ENCODE measurements around the gene GGA3. TPM values are rescaled to one million over a fixed set of nuclear protein-coding genes. Genes with fewer than 3 reads are reported as not detected.

The GGA3 gene
- total and polyA plus RNA-seq, 2 experiments from 2014 or later, result 22.5 to 54.3 TPM

- TF ChIP-seq ZNF462 (CRISPR knock-in tag; IDR thresholded peaks at IDR 0.05) (no peak), ZNF331 (CRISPR knock-in tag; IDR thresholded peaks at IDR 0.05; ENCODE audit: low read depth) (no peak), ETS1 (IDR thresholded peaks at IDR 0.05) (no peak), EZH2 (IDR thresholded peaks at IDR 0.05; ENCODE audit: low read depth, unreplicated experiment) (no peak), REST (IDR thresholded peaks at IDR 0.05; ENCODE audit: unreplicated experiment) (no peak), EZH2phosphoT487 (IDR thresholded peaks at IDR 0.05; ENCODE audit: unreplicated experiment) (no peak)
Observed at GRCh38 chr17:75277664-75278071, 16.3 kb upstream of the GGA3 start (continued).

Measured in GM23338 (cell line).